HepG2 (cell line): ENCODE measurements around the gene TPM2. TPM values are rescaled to one million over a fixed set of nuclear protein-coding genes. Genes with fewer than 3 reads are reported as not detected.

Experiments
- ATAC-seq: fragments of 200-7000 bp; cut with Tn5 transposase; 3 replicates; pipeline ENCODE4 v1.9.1; 2020; ENCODE audit warnings: mild to moderate bottlenecking, moderate library complexity
- BruUV-seq: library from RNA; stranded (reverse); fragments of 400-500 nt; replicated peaks from 2 replicates; lab custom pipeline; 2021; lab: Mats Ljungman, UMichigan
- CTCF ChIA-PET: fragments of 300-600 bp; formaldehyde crosslinking; extraction: SDS; loops from one replicate; lab custom pipeline; 2021; ENCODE audit warnings: low total read pairs, inconsistent platforms, low intra/inter-chr PET ratio; lab: Yijun Ruan, JAX
- POLR2A ChIA-PET: fragments of 350-600 bp; sonication (Branson Sonifier 250); formaldehyde crosslinking; loops from one replicate; lab custom pipeline; 2020; ENCODE audit warnings: antibody characterized with exemption, inconsistent platforms; lab: Yijun Ruan, JAX
- DNase-seq: peaks from one replicate; pipeline ENCODE4 v3.0.0-alpha.2; 2015; ENCODE audit warnings: low spot score
- FAIRE-seq: peaks from 3 replicates; lab custom pipeline; 2011; peaks lifted over from hg19 to GRCh38; lab: Jason Lieb, UNC
- H2AFZ ChIP-seq: one replicate; pipeline ENCODE4 v1.6.1; 2011; ENCODE audit warnings: low read length, inconsistent platforms
- H3K27ac ChIP-seq: fragments of 300-600 bp; 3 replicates; pipeline ENCODE4 v1.8.0; 2011; ENCODE audit warnings: mixed run types, mild to moderate bottlenecking, mixed read lengths, low read length, inconsistent platforms; ENCODE audit not compliant: insufficient read depth; ENCODE audit errors: extremely low read length
- H3K27me3 ChIP-seq, 2 experiments: fragments of 200-600 bp in 1 of 2; 2 replicates in 1 of 2; 3 replicates in 1 of 2; pipeline versions ENCODE4 v1.6.0 to v1.8.0; 2011; ENCODE audit warnings: low read length in 2 of 2, mild to moderate bottlenecking in 2 of 2, moderate library complexity in 2 of 2, inconsistent platforms in 1 of 2; ENCODE audit not compliant: insufficient read depth in 2 of 2, control insufficient read depth in 1 of 2
- H3K36me3 ChIP-seq, 2 experiments: fragments of 200-600 bp in 1 of 2; replicated peaks in 1 of 2; 2 replicates in 1 of 2; 3 replicates in 1 of 2; pipeline versions ENCODE4 v1.5.1 to v1.8.0; 2011; ENCODE audit warnings: low read length in 2 of 2, inconsistent platforms in 1 of 2; ENCODE audit not compliant: insufficient read depth in 2 of 2, control insufficient read depth in 1 of 2
- H3K4me1 ChIP-seq: 2 replicates; pipeline ENCODE4 v1.5.1; 2012; ENCODE audit warnings: low read length, inconsistent platforms; ENCODE audit not compliant: insufficient read depth
- H3K4me2 ChIP-seq: 2 replicates; pipeline ENCODE4 v1.6.0; 2011; ENCODE audit warnings: low read depth, low read length, inconsistent platforms
- H3K4me3 ChIP-seq, 3 experiments: fragments of 200-600 bp in 1 of 3; sonication (generic), shearing (Covaris generic) in 1 of 3; replicated peaks in 1 of 3; 2 replicates each; pipeline ENCODE4 v1.5.1; 2011 to 2016; ENCODE audit warnings: low read length in 3 of 3, inconsistent platforms in 2 of 3, low read depth in 2 of 3, mild to moderate bottlenecking in 2 of 3, control low read depth in 1 of 3, mixed read lengths in 1 of 3; ENCODE audit not compliant: insufficient read depth in 1 of 3
- H3K79me2 ChIP-seq: one replicate; pipeline ENCODE4 v1.6.1; 2011; ENCODE audit warnings: low read length, inconsistent platforms; ENCODE audit not compliant: insufficient read depth
- H3K9ac ChIP-seq: 2 replicates; pipeline ENCODE4 v1.6.0; 2011; ENCODE audit warnings: mild to moderate bottlenecking, low read depth, low read length, inconsistent platforms; ENCODE audit not compliant: insufficient read depth
- H3K9me3 ChIP-seq: 2 replicates; pipeline ENCODE4 v1.5.1; 2012; ENCODE audit warnings: mild to moderate bottlenecking, low read length
- H4K20me1 ChIP-seq: 2 replicates; pipeline ENCODE4 v1.6.0; 2011; ENCODE audit warnings: inconsistent platforms, mild to moderate bottlenecking, low read length, moderate library complexity; ENCODE audit not compliant: insufficient read depth
- AGO2 ChIP-seq: fragments of 200-400 bp; formaldehyde crosslinking; optimal IDR thresholded peaks from 2 replicates; pipeline ENCODE3; 2017; ENCODE audit warnings: mild to moderate bottlenecking, low read depth, low read length, moderate library complexity
- FOXC1 ChIP-seq: sonication (generic); formaldehyde crosslinking; IDR thresholded peaks from 2 replicates; pipeline ENCODE4 v1.8.0; 2022; ENCODE audit warnings: mild to moderate bottlenecking, missing genetic modification reagents, borderline replicate concordance
- RARA ChIP-seq: IDR thresholded peaks from 2 replicates; pipeline ENCODE4 v1.6.1; 2016; ENCODE audit warnings: missing genetic modification reagents, missing compliant biosample characterization
- SP140L ChIP-seq: sonication (generic); formaldehyde crosslinking; IDR thresholded peaks from 2 replicates; pipeline ENCODE4 v1.4.0; 2020; ENCODE audit warnings: missing genetic modification reagents, borderline replicate concordance
- SRSF4 ChIP-seq: fragments of 200-400 bp; formaldehyde crosslinking; IDR thresholded peaks from one replicate; pipeline ENCODE4 v1.6.1; 2018; ENCODE audit warnings: mild to moderate bottlenecking, low read depth, low read length, moderate library complexity; ENCODE audit not compliant: poor library complexity, severe bottlenecking
- ZNF224 ChIP-seq: sonication (generic); formaldehyde crosslinking; IDR thresholded peaks from 2 replicates; pipeline ENCODE4 v1.5.0; 2020; ENCODE audit warnings: mild to moderate bottlenecking, missing genetic modification reagents
- WGBS: methylation state at CpG from one replicate; pipeline ENCODE4 v1.1.6; 2017; ENCODE audit warnings: low lambda C conversion rate; 5-methylcytosine and 5-hydroxymethylcytosine counted together
- in situ Hi-C: cut with HindIII; loops from 2 replicates; pipeline ENCODE4 v1.10.0; 2017; ENCODE audit warnings: low pct_unique_long_range_greater_than_20kb; ENCODE audit not compliant: extremely low pct_ligation_motif_present
- intact Hi-C: fragments of 100-400 bp; cut with micrococcal nuclease; formaldehyde crosslinking; loops from one replicate; pipeline ENCODE4 v1.10.0; 2022; ENCODE audit not compliant: unreplicated experiment
- polyA plus RNA-seq, 8 experiments: library from polyadenylated mRNA; depleted of rRNA in 3 of 8; stranded (reverse) in 7 of 8; unstranded in 1 of 8; fragments of >200 nt; fragmentation: Illumina TruSeq in 4 of 8; extraction: Trizol in 4 of 8; gene quantifications; 2 replicates each; pipeline versions ENCODE4 v1.2.1 to v1.2.3, GENCODE V29; 2011 to 2016; ENCODE audit warnings: low read depth in 4 of 8, missing spikeins in 1 of 8, mixed read lengths in 1 of 8; ENCODE audit not compliant: insufficient read depth in 1 of 8
- total RNA-seq, 5 experiments: library from RNA; depleted of rRNA; stranded (reverse); fragments of >200 nt; fragmentation: Illumina TruSeq; extraction: Trizol; gene quantifications; 2 replicates each; pipeline ENCODE4 v1.2.3, GENCODE V29; 2016; ENCODE audit warnings: low read depth in 1 of 5
- TF ChIP-seq, protein P1 (sequence below): sonication (generic); formaldehyde crosslinking; IDR thresholded peaks from 2 replicates; pipeline ENCODE4 v1.4.0; 2020; ENCODE audit warnings: missing genetic modification reagents, borderline replicate concordance
- TF ChIP-seq, protein P2 (sequence below): sonication (generic); formaldehyde crosslinking; IDR thresholded peaks from 2 replicates; pipeline ENCODE4 v1.9.0; 2022; ENCODE audit warnings: missing genetic modification reagents, mild to moderate bottlenecking, borderline replicate concordance

The TPM2 gene
- total and polyA plus RNA-seq, 2 of the 13 experiments (the other 11 are each of a cell fraction or from before 2014, with no cell fraction given) = 3.1 to 10.7 TPM

DNA sequence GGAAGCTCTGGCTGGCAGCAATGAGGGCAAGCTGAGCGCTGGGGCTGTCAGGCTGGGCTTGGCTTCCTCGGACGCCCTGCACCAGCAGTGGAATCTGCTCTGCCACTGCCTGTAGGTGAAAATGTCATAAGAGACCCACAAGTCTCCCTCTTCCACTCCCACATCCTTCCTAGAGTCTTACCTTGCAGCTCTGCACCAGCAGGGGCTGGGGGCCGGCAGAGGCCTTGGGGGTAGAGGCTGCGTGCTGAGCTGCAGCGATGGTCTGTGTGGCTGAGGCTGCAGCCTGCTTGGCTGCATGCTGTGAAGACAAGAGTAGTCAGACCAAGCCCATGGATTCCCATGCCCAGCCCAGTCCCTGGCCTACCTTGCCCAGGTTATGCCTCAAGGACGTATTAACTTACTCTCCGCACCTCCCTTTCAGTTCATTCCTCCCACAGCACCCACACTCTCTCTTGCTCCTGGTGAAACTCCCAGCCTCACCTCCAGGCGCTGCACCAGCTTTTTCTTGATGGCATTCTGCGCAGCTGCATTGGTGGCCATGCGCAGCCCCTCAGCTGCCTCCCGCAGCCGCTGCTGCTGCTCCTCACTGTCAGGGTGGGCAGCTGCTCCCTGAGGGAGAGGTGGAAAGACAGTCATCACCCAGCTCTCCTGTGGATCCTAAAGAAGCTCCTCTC is 25.0 kb upstream of the TPM2 start:
- Histone ChIP-seq H3K36me3 (peaks cover 57 to 92% of the 10 kb centered on the region in 2 experiments), H3K9me3 (no peaks in the 10 kb centered on the region), H3K4me3 (no peak overlapping the region), H3K9ac (no peak overlapping the region), H3K27ac (no peak overlapping the region), H2AFZ (no peak overlapping the region), H3K4me2 (no peak overlapping the region), H3K4me1 (no peaks in the 10 kb centered on the region), H4K20me1 (no peaks in the 10 kb centered on the region), H3K79me2 (no peaks in the 10 kb centered on the region), H3K27me3 (no peaks in the 10 kb centered on the region)
- FAIRE-seq (no peak), DNase-seq (no peak), ATAC-seq (no peak)
- intact Hi-C loops (no loop called here), in situ Hi-C loops (no loop called here)
- POLR2A ChIA-PET = interaction anchor here (0.9 to 2.1 kb wide), 3 partner anchors 13 to 50 kb away, joined by 3 to 9 read pairs (median 4); partner anchors contain the start of gene ARHGEF39
- BruUV-seq = no TSS peak
- WGBS = 98% methylated on average over 13 of the region's 13 CpGs
- TF ChIP-seq AGO2 = peak; percentile 10
- TF ChIP-seq, protein P1, sequence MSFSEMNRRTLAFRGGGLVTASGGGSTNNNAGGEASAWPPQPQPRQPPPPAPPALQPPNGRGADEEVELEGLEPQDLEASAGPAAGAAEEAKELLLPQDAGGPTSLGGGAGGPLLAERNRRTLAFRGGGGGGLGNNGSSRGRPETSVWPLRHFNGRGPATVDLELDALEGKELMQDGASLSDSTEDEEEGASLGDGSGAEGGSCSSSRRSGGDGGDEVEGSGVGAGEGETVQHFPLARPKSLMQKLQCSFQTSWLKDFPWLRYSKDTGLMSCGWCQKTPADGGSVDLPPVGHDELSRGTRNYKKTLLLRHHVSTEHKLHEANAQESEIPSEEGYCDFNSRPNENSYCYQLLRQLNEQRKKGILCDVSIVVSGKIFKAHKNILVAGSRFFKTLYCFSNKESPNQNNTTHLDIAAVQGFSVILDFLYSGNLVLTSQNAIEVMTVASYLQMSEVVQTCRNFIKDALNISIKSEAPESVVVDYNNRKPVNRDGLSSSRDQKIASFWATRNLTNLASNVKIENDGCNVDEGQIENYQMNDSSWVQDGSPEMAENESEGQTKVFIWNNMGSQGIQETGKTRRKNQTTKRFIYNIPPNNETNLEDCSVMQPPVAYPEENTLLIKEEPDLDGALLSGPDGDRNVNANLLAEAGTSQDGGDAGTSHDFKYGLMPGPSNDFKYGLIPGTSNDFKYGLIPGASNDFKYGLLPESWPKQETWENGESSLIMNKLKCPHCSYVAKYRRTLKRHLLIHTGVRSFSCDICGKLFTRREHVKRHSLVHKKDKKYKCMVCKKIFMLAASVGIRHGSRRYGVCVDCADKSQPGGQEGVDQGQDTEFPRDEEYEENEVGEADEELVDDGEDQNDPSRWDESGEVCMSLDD (CRISPR knock-in tag) = no peak
- TF ChIP-seq, all 625 proteins: peak for 1
- CTCF ChIA-PET = no interaction called here

DNA sequence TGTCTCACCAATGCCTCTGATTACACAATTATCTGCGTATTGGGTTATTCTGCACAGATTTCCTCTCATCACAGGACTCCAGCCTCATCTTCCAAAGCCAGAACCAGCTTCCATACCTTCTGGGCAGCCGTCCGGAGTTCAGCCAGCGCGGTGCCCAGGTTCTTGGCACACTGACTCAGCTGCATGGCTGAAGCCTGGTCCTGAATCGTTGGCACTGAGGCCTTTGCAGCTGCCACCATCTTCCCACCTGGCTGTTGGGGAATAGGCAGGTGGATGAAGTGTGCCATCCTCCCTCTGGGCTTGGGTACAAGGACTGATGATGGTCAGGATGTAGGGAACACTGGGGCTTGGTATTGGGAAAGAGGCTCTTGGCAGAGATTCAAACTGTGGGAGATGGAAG is 24.4 kb upstream of the TPM2 start:
- intact Hi-C loops (no loop called here), in situ Hi-C loops (no loop called here)
- H3K4me3 ChIP-seq = no peak overlapping the region
- ATAC-seq = no peak
- peaks cover 52 to 89% of the 10 kb centered on the region in 2 experiments for H3K36me3 ChIP-seq
- FAIRE-seq = no peak
- no peaks in the 10 kb centered on the region for H3K4me1 ChIP-seq
- no peak overlapping the region for H2AFZ ChIP-seq
- no peaks in the 10 kb centered on the region for H3K27me3 ChIP-seq
- no peaks in the 10 kb centered on the region for H3K79me2 ChIP-seq
- CTCF ChIA-PET = no interaction called here
- H4K20me1 ChIP-seq = no peaks in the 10 kb centered on the region
- H3K9ac ChIP-seq = no peak overlapping the region
- POLR2A ChIA-PET = interaction anchor here (0.9 to 2.1 kb wide), 2 partner anchors 30 to 49 kb away, joined by 3 to 4 read pairs; partner anchors contain the start of gene ARHGEF39
- H3K27ac ChIP-seq = no peak overlapping the region
- no peak for DNase-seq
- 93% methylated on average over 6 of the region's 6 CpGs for WGBS
- no peak overlapping the region for H3K4me2 ChIP-seq
- BruUV-seq = no TSS peak
- peak; percentile 5 for TF ChIP-seq AGO2
- TF ChIP-seq RARA (CRISPR knock-in tag) = no peak
- TF ChIP-seq, protein P2, sequence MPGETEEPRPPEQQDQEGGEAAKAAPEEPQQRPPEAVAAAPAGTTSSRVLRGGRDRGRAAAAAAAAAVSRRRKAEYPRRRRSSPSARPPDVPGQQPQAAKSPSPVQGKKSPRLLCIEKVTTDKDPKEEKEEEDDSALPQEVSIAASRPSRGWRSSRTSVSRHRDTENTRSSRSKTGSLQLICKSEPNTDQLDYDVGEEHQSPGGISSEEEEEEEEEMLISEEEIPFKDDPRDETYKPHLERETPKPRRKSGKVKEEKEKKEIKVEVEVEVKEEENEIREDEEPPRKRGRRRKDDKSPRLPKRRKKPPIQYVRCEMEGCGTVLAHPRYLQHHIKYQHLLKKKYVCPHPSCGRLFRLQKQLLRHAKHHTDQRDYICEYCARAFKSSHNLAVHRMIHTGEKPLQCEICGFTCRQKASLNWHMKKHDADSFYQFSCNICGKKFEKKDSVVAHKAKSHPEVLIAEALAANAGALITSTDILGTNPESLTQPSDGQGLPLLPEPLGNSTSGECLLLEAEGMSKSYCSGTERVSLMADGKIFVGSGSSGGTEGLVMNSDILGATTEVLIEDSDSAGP = no peak
- TF ChIP-seq SRSF4 = no peak
- TF ChIP-seq ZNF224 (CRISPR knock-in tag) = no peak
- no peak for TF ChIP-seq SP140L (CRISPR knock-in tag)
- TF ChIP-seq FOXC1 = no peak
- no peaks in the 10 kb centered on the region for H3K9me3 ChIP-seq
